ENCODE results near the gene EXD3.

DNA sequence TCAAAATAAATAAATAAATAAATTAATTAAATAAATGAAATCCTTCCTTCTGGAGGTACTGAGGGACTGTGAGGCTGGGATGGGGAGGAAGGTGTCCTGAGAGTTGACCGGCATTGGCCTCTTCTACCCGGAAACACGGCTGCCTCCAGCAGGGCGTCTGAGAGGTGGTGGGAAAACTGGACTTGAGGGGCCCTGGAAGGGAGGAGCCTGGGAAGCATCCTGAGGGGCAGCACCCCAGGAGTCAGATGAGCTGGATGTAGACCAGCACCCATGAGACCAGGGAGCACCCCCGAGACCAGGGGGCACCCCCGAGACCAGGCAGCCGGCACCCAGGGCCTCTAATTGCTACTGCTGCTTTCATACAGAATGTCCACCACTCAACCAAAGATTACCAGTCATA is 44.9 kb upstream of the EXD3 start:
- TF ChIP-seq CTCF (IDR thresholded peaks at IDR 0.05) (no peak), POLR2A (IDR thresholded peaks at IDR 0.05) (no peak)
